ENCODE measurements around the gene CCDC43. TPM values are rescaled to one million over a fixed set of nuclear protein-coding genes. Genes with fewer than 3 reads are reported as not detected.

The CCDC43 gene
- total and polyA plus RNA-seq, 2 of the 13 experiments (the other 11 are each of a cell fraction or from before 2014, with no cell fraction given) = 17.5 to 94.8 TPM

DNA sequence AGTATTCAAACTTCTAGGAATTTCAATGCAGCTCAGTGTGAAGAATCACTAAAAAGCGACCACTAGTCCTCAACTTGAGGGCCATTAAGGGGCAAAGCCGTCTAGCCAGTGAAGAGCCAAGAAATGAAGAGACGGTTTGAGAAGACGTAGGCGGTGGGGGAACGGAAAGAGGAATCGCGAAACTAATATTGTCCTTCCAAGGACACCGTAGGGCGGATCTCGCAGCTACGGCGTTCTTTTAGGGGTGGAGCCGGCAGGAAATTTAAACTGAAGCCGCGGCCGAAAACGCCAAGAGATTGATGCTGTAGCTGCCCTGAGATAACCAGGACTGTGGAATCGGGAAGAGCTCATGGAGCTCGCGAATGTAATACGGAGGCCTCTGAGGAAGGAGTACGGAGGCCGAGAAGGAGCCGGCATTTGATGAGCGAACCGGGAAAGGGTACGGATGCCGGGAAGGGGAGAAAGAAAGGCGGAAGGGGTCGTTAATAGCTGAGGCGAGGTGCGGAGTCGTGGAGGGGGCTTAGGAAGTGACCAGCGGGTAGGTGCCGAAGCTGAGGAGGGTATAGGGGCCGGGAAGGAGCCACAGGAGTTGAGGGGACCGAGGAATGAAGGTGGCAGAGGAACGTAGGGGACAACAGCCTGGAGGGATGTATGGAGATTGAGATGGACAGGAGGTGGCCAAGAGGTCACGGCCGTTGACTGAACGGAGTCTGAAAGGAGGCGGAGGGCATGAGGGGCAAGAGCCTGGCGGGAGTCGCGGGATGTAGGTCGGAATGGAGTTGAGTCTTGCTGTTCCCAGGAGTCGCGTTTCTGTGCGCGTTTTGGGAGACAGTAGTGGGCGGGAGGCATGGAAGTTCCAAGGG, 19.1 kb upstream of the CCDC43 start, which contains the start of gene DBF4B (continued):
- 0 out of 2 replicates have a peak, but pooled peaks have one; percentile 11 for TF ChIP-seq ZNF460 (CRISPR knock-in tag; IDR thresholded peaks at IDR 0.05; ENCODE audit: borderline replicate concordance)
- TF ChIP-seq NCOR1 (IDR thresholded peaks at IDR 0.05; ENCODE audit: borderline replicate concordance, low read length) = peak; percentile 56; the same call in 1 of the 2 replicates
- no peak for TF ChIP-seq RBM22 (optimal IDR thresholded peaks at IDR 0.05; ENCODE audit: low read length)
- TF ChIP-seq CHCHD3 (CRISPR knock-in tag; IDR thresholded peaks at IDR 0.05) = 0 out of 2 replicates have a peak, but pooled peaks have one; percentile 79
- TF ChIP-seq PRPF4 (IDR thresholded peaks at IDR 0.05; ENCODE audit: low read depth, low read length, poor library complexity, severe bottlenecking) = no peak
- no peak for TF ChIP-seq PRMT3 (CRISPR knock-in tag; IDR thresholded peaks at IDR 0.05; ENCODE audit: borderline replicate concordance, low read depth)
- TF ChIP-seq GLMP (CRISPR knock-in tag; IDR thresholded peaks at IDR 0.05; ENCODE audit: borderline replicate concordance) = no peak
- TF ChIP-seq MAZ (IDR thresholded peaks at IDR 0.05; ENCODE audit: borderline replicate concordance, low read depth, low read length) = peak; percentile 41; the same call in 1 of the 2 replicates
- TF ChIP-seq MAZ (CRISPR knock-in tag; IDR thresholded peaks at IDR 0.05; ENCODE audit: low read depth) = no peak; the same call in 1 of the 2 replicates
- peak; percentile 67 for TF ChIP-seq YY1 (IDR thresholded peaks at IDR 0.05; ENCODE audit: insufficient read depth, insufficient replicate concordance, low read depth, low read length)
- no peak for TF ChIP-seq ZNF343 (CRISPR knock-in tag; IDR thresholded peaks at IDR 0.05)
- no peak for TF ChIP-seq ZNF337 (CRISPR knock-in tag; IDR thresholded peaks at IDR 0.05; ENCODE audit: borderline replicate concordance, low read depth)
- TF ChIP-seq PITX1 (CRISPR knock-in tag; IDR thresholded peaks at IDR 0.05) = peak; percentile 50
- no peak for TF ChIP-seq JARID2 (CRISPR knock-in tag; IDR thresholded peaks at IDR 0.05; ENCODE audit: insufficient replicate concordance)
- TF ChIP-seq JUN (CRISPR knock-in tag; IDR thresholded peaks at IDR 0.05) = peak; percentile 62; the same call in 1 of the 2 replicates
- TF ChIP-seq TIGD3 (CRISPR knock-in tag; IDR thresholded peaks at IDR 0.05; ENCODE audit: borderline replicate concordance) = 0 out of 2 replicates have a peak, but pooled peaks have one; percentile 41
- no peak for TF ChIP-seq HMG20A (CRISPR knock-in tag; IDR thresholded peaks at IDR 0.05; ENCODE audit: borderline replicate concordance)
- TF ChIP-seq RFX5 (IDR thresholded peaks at IDR 0.05; ENCODE audit: low read depth, low read length) = no peak
- peak; percentile 81 for TF ChIP-seq ZFY (CRISPR knock-in tag; IDR thresholded peaks at IDR 0.05)
- 0 out of 2 replicates have a peak, but pooled peaks have one; percentile 58 for TF ChIP-seq ZNF180 (CRISPR knock-in tag; IDR thresholded peaks at IDR 0.05; ENCODE audit: borderline replicate concordance, low read depth)
- no peak for TF ChIP-seq MZF1 (CRISPR knock-in tag; IDR thresholded peaks at IDR 0.05; ENCODE audit: borderline replicate concordance)
- TF ChIP-seq HBP1 (CRISPR knock-in tag; IDR thresholded peaks at IDR 0.05; ENCODE audit: low read depth) = peak; percentile 94
- TF ChIP-seq RAD51 (IDR thresholded peaks at IDR 0.05; ENCODE audit: borderline replicate concordance) = no peak
- TF ChIP-seq ZNF644 (CRISPR knock-in tag; IDR thresholded peaks at IDR 0.05; ENCODE audit: low read depth) = no peak
- TF ChIP-seq ATF7-NPFF (CRISPR knock-in tag; IDR thresholded peaks at IDR 0.05; ENCODE audit: low read depth) = peak; percentile 96
